HG03558 (cell line): ENCODE measurements around the gene CNTN5.

Source experiments
- ATAC-seq: cut with Tn5 transposase; IDR thresholded peaks from one replicate; pipeline ENCODE4 v1.9.1; 2021; ENCODE audit warnings: moderate number of reproducible peaks; ENCODE audit not compliant: unreplicated experiment; ENCODE audit errors: extremely low read depth

The CNTN5 gene

DNA sequence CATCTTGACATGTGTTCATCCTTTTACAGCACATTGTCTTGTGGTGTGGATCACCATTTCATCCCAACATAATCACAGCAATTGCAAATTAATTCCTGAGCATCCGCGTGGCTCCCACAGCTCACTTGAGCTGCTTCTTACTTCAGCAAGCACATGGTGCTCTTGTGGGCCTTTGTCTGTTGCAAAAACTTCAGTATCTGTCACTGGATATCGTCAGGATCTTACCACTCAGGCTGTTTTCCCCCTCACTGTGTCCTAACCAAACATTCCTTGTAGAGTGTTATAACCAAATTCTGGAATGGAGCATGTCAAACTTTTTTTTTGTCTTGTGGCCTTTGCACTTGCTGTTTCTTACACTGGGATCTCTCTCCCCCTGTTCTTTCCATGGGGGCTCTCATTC lies 983.2 kb downstream of the CNTN5 start:
- ATAC-seq: no peak

- no peak for ATAC-seq
Measured at GRCh38 chr11:100004541-100004940, 983.8 kb downstream of the CNTN5 start.

DNA sequence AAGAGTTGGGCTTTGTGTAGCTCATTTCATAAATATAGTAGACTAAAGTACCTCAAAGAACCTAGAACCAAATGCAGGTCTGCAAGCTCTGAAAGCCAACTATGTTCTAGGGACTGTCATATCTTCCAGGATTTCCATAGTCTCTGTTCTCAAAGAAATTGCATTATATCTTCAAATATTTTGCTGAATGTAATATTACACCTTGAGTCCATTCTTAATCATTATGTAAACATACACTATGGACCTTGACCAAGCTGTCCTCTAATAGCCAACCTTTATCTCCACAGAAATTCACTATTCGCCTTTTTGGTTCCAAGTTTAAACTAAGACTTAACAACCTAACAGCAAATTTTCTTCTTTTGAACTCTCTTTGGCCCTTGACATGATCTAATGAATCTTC lies 987.7 kb downstream of the CNTN5 start:
- no peak for ATAC-seq

GRCh38 chr11:100009728-100010127 lies 989.0 kb downstream of the CNTN5 start:
- no peak for ATAC-seq

DNA sequence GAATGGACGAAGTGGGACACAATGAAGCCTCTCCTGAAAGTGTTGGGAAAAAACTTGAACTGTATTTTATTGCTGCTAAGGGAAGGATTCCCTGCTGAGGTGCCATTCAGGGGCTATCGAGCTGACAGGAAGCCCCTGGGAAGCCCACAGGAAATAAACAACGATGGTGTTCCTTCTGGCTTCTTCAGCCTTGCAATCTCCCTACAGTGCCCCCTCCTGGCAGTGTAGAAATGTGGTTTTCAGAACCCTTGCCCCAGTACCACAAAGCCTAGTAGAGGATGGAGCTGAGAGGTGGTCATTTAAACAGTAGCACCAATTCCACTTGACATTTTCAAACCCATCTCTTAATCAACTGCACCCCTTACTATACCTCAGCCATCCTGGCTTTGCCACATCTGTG lies 989.6 kb downstream of the CNTN5 start:
- no peak for ATAC-seq

DNA sequence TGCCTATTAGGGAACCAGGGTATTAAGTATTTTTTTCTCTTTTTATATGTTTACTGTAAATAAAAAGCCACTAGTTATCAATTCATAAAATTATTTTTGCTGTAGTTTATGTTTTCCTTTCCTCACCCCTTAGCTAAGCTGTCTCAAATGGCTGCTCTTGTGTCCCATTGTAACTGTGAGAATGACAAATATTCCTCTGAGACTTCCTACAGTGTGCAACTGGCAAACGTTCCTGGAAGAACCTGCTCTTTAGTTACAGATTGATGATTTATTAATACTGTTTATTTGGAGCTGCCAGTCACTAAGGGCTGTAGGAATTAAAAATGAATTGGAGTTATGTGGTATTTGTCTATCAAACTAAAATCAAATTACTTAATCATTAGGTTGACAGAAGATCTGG lies 990.9 kb downstream of the CNTN5 start:
- no peak for ATAC-seq

DNA sequence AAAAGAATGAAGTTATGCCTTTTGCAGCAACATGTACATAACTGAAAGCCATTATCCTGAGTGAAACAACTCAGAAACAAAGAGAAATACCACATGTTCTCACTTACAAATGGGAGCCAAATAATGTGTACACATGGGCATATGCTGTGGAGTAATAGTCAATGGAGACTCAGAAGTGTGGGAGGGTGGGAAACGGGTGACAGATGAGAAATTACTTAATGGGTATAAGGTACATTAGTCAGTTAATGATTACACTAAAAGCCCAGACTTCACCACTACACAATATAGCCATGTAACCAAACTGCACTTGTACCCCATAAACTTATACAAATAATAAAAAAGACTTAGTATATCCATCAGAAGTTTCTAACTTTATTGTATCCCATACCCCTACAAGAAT lies 992.3 kb downstream of the CNTN5 start:
- no peak for ATAC-seq

GRCh38 chr11:100031973-100032372 lies 1011.2 kb downstream of the CNTN5 start:
- ATAC-seq: no peak

GRCh38 chr11:100061006-100061405 lies 1040.3 kb downstream of the CNTN5 start:
- ATAC-seq: no peak

DNA sequence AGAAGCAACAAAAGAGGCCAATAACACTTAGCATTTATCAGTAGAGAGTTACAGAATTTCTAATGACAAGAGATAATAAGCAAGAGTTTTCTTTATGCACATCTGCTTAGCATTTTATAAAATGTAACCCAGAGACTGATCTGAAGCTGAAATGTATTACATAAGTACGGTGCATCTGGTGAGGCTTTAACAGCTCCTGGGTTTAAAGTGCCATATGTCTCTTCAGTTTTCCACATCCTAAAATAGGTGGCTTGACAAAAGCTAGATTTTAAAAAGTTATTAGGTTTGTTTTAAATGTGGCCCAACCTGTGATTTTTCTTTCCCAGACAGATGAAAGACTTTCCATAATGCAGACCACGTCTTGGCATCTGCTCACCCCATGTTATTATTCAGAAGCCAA lies 1045.7 kb downstream of the CNTN5 start:
- ATAC-seq: no peak

- ATAC-seq: no peak
Measured at GRCh38 chr11:100068116-100068515, 1047.4 kb downstream of the CNTN5 start.

GRCh38 chr11:100072131-100072530 lies 1051.4 kb downstream of the CNTN5 start:
- no peak for ATAC-seq

DNA sequence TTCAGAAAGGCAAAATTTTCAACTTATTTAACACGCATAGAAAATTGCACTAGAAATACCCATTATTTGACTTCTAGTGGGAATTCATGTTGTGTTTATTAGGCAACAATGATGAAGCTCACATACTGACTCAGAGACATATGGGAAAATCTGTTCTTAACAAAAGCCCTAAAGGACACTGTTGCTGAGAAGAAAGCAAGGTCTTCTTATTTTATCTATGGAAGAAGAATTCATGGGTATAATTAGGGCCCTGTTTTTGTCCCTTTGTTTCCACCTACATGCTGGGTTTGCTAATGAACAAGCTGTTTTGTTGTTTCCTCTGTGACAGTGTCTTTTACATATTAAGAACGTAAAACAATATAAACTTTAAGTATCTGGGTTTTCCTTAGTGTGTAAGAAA lies 1059.6 kb downstream of the CNTN5 start:
- no peak for ATAC-seq

GRCh38 chr11:100080821-100081220 lies 1060.1 kb downstream of the CNTN5 start:
- ATAC-seq: no peak

DNA sequence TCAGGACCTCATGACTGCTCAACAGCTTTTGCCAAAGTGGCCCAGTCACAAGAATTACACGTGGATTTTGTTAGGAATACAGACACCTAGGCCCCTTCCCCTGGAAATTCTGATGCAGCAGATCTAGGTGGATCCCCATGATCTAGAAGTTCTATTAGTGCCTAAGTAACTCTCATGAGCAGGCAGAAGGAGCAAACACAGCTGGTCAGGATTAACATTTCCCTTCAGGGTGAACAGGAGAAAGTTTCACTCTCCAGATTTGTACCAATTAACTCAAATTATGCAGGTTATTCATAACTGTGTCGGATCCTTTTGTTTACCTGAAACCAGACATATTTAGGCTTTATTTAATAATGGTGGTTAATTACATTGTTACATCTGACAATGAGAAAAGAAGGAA lies 1072.9 kb downstream of the CNTN5 start:
- no peak for ATAC-seq

DNA sequence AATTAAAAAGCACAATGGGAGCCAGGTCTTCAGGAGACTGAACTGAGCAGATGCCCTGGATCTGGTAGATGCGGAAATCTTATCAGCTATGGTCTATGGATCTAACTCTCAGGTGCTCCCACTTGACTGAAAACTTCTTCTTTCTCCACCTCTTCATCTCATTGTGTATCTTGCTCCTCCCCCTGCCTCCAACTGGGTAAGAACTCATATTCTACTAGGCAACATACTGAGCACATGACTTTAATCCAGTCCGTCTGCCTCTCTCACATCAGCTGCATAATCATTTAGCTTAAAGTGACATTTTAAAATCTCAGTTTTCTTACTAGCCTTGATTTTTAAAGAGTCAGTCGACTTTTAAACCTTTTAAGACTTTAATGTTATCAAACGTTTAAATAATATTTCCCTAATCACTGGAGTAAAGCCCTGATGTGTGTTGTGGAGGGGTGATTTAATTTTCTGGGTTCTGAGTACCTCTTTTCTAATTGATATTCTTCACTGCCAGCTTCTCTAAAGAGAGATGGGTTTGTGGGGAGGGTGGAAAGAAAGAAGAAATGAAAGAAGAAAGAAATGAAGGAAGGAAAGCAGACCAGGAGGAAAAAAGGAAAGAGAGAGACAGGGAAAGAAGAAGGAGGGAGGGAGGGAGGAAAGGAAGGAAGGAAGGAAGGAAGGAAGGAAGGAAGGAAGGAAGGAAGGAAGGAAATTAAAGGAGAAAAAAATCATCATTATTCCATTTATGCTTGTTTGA lies 1073.5 kb downstream of the CNTN5 start:
- ATAC-seq: no peak

DNA sequence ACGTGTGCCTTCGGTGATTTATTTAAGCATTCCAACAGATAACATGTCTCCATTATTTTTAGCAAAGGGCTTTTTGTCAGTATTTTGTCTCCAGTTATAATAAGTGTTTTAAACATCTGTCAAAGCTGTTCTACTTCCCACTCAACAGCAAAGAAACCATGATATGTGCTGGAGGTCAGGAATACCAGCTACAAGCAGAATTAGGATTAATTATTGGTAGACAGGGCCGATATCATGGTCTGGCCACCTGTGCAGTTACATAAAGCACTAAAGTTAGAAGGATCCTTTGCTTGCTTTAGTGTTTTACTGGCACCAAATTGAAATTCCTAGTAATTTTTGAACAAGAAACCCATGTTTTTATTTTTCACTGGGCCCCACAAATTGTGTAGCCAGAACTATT lies 1075.1 kb downstream of the CNTN5 start:
- no peak for ATAC-seq

DNA sequence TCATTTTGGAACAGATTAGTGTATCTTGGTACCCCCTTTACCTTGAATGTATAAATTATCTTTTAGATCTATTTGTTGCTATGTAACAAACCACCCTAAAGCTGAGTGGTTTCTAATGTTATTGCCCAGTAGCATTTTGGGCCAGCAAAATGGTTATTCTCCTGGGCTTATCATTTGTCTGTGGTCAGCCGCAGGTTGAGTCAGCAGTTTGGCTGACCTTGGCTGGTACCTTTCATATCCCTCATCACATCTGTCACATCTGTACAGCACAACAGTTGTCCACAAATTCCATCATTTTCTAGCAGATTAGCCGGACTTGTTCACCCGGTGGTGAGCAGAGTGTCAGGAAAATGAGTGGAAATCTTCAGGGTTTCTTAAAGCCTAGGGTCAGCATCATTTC lies 1077.8 kb downstream of the CNTN5 start:
- ATAC-seq: no peak

DNA sequence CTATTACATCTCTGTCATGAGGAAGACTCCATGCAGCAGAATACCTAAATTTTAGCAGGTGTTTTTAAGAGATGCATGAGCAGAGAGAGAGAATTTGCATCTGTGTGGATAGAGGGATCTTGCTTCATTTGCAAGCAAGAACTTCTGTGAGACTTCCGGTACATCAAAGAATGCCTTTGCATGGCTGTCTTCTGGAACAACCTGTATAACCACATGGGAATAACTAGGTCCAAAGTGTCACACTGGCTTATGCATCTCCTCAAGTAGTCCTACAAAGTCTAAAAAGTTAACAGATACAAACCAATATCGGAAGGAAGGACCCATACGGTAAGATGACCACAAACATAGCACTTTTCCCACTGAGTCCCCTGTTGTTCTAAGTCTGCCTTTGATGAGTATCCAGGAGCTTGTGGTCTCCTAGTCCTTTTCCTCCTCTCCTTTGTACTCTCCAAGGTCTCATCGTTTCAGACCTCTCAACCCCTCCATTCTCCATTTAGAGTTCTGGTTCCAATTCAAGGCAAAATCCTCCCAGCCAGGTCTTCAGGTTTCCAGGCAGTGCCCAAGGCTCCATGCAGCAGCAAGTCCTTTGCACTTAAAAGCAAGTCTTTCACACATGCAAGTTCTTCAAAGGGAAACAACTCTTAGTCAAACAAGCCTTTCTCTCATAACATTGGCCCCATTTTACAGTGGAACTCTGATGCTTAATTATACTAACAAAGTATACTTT lies 1084.7 kb downstream of the CNTN5 start:
- no peak for ATAC-seq

- no peak for ATAC-seq
Measured at GRCh38 chr11:100105982-100106358, 1085.2 kb downstream of the CNTN5 start.

DNA sequence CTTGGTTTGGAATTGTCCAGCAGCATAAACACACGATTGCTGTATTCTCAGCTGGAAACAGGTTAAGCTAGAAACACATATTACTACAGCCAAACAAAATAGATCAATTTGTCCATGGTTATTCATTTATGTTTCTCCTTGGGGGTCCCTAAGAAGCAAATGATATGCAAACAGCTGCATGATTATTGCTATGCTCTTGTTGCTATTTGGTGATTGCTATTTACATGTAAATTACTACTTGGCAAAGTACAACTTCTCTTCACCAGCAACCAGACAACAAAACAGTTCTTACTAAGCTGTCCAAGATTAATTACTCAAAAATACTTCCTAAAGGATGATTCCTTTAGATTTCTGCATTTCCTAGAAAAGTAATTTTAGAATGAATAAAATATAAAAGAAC lies 1098.4 kb downstream of the CNTN5 start:
- ATAC-seq: no peak

- no peak for ATAC-seq
Measured at GRCh38 chr11:100133114-100133513, 1112.4 kb downstream of the CNTN5 start.
